Activated CD4-positive, alpha-beta T cell treated with anti-CD3 and anti-CD28 coated beads, Interleukin-2, Interleukin-6, amounts not matched to agents 100 ng/mL and 50 ng/mL, durations not matched to agents 16 hours and 8 hours (primary cell): ENCODE results near the gene TRIM43B.
"Not testable (repeated sequence)": the region's sequence is repeated elsewhere in the genome, so short reads cannot be mapped to it uniquely, and the experiment has no call there.

Source experiments
- DNase-seq: peaks from one replicate; pipeline ENCODE4 v3.0.0-alpha.2; 2020

The TRIM43B gene

GRCh38 chr2:95433373-95433772, 51.2 kb downstream of the TRIM43B start:
- DNase-seq, result not testable (repeated sequence)

DNA sequence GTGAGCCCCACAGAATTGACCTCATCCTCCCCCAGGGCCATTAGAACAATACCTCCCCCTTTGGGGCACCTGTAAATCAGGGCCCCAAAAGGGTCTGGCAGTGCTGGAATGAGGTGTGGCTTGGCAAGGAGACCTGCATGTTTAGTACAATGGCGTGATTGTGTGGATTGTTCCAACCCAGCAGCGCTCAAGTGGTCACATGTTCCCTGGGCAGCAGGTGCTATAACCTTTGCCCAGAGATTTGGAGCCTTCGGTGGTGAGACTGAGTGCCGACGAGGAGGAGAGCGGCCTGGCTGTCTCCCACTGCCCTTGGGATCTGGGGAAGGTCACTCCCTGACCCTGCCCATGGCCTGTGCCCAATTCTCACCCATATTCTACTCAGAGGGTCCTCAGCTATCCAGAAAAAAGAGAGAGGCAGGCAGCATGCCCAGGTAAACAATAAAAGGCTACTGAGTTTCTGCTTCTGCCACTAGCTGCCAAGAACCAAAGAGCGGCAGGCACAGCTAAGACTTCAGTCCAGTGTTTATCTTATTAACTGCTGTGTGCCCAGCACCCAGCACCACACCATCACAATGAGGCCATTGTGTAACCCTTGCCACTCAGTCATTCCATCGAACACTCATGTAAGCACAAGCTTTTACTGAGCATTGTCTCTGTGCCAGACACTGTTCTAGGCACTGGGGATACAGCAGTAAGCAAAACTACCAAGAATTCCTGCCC, 54.6 kb downstream of the TRIM43B start:
- DNase-seq, result not testable (repeated sequence)

- not testable (repeated sequence) for DNase-seq
Observed at GRCh38 chr2:95427196-95427867, 57.2 kb downstream of the TRIM43B start.
